Keratinocyte (primary cell): ENCODE measurements around the gene GAP43. TPM values are rescaled to one million over a fixed set of nuclear protein-coding genes. Genes with fewer than 3 reads are reported as not detected.

Experiments used
- DNase-seq: peaks from one replicate; pipeline ENCODE4 v3.0.0-alpha.2; 2011; ENCODE audit warnings: low read depth, missing footprints, low spot score
- FAIRE-seq: peaks from 2 replicates; lab custom pipeline; 2011; peaks lifted over from hg19 to GRCh38; lab: Jason Lieb, UNC
- H2AFZ ChIP-seq: 2 replicates; pipeline ENCODE4 v1.6.0; 2012; ENCODE audit warnings: low read length, control low read depth, inconsistent platforms; ENCODE audit not compliant: control insufficient read depth
- H3K27ac ChIP-seq: 2 replicates; pipeline ENCODE4 v1.5.1; 2011; ENCODE audit warnings: low read length; ENCODE audit not compliant: control insufficient read depth, insufficient read depth
- H3K27me3 ChIP-seq: 3 replicates; pipeline ENCODE4 v1.6.0; 2011; ENCODE audit warnings: low read length; ENCODE audit not compliant: control insufficient read depth, insufficient read depth; ENCODE audit errors: extremely low read depth
- H3K36me3 ChIP-seq, 2 experiments: 2 replicates in 1 of 2; 3 replicates in 1 of 2; pipeline ENCODE4 v1.5.1; 2011; ENCODE audit warnings: low read length in 2 of 2, mild to moderate bottlenecking in 1 of 2; ENCODE audit not compliant: control insufficient read depth in 2 of 2, insufficient read depth in 2 of 2; ENCODE audit errors: extremely low read depth in 1 of 2
- H3K4me1 ChIP-seq: 3 replicates; pipeline ENCODE4 v1.5.1; 2011; ENCODE audit warnings: low read length; ENCODE audit not compliant: control insufficient read depth, insufficient read depth; ENCODE audit errors: extremely low read depth
- H3K4me2 ChIP-seq: 3 replicates; pipeline ENCODE4 v1.6.0; 2011; ENCODE audit warnings: low read depth, low read length; ENCODE audit not compliant: control insufficient read depth, insufficient read depth; ENCODE audit errors: extremely low read depth
- H3K4me3 ChIP-seq, 3 experiments: fragments of 200-600 bp in 1 of 3; sonication (generic) in 1 of 3; 2 replicates in 2 of 3; 3 replicates in 1 of 3; pipeline ENCODE4 v1.5.1; 2011 to 2016; ENCODE audit warnings: low read length in 3 of 3, mild to moderate bottlenecking in 3 of 3, control low read depth in 2 of 3, inconsistent platforms in 1 of 3, low read depth in 1 of 3, mixed read lengths in 1 of 3, mixed run types in 1 of 3, moderate library complexity in 1 of 3; ENCODE audit not compliant: control insufficient read depth in 2 of 3, insufficient read depth in 2 of 3; ENCODE audit errors: extremely low read depth in 1 of 3
- H3K79me2 ChIP-seq: 2 replicates; pipeline ENCODE4 v1.6.0; 2012; ENCODE audit warnings: low read length; ENCODE audit not compliant: control insufficient read depth, insufficient read depth
- H3K9ac ChIP-seq: 3 replicates; pipeline ENCODE4 v1.6.0; 2011; ENCODE audit warnings: low read length; ENCODE audit not compliant: control insufficient read depth, insufficient read depth; ENCODE audit errors: extremely low read depth
- H3K9me1 ChIP-seq: 3 replicates; pipeline ENCODE4 v1.6.0; 2011; ENCODE audit warnings: low read length; ENCODE audit not compliant: control insufficient read depth, insufficient read depth; ENCODE audit errors: extremely low read depth
- H3K9me3 ChIP-seq: 2 replicates; pipeline ENCODE4 v1.5.1; 2012; ENCODE audit warnings: low read depth, low read length; ENCODE audit not compliant: control insufficient read depth
- H4K20me1 ChIP-seq: 3 replicates; pipeline ENCODE4 v1.6.0; 2011; ENCODE audit warnings: low read length; ENCODE audit not compliant: control insufficient read depth, insufficient read depth; ENCODE audit errors: extremely low read depth
- CTCF ChIP-seq, 3 experiments: IDR thresholded peaks in 1 of 3; conservative IDR thresholded peaks in 1 of 3; optimal IDR thresholded peaks in 1 of 3; 2 replicates in 2 of 3; 3 replicates in 1 of 3; pipeline versions ENCODE3 to v1.5.1; 2011; ENCODE audit warnings: low read length in 3 of 3, mild to moderate bottlenecking in 3 of 3, moderate library complexity in 2 of 3, control low read depth in 1 of 3, inconsistent platforms in 1 of 3; ENCODE audit not compliant: insufficient read depth in 2 of 3; ENCODE audit errors: extremely low read depth in 1 of 3
- EZH2 ChIP-seq: IDR thresholded peaks from one replicate; pipeline ENCODE4 v1.6.1; 2012; ENCODE audit warnings: inconsistent platforms, mild to moderate bottlenecking, low read length, moderate library complexity
- dilution Hi-C: fragments of 300-500 bp; cut with MboI; formaldehyde crosslinking; loops from one replicate; pipeline ENCODE4 v1.7.0; 2020; ENCODE audit warnings: low sequenced_read_pairs; ENCODE audit not compliant: extremely low pct_ligation_motif_present
- polyA plus RNA-seq, 5 experiments: library from polyadenylated mRNA; depleted of rRNA in 3 of 5; stranded (reverse) in 3 of 5; stranded (forward) in 1 of 5; unstranded in 1 of 5; fragments of >200 nt; gene quantifications; 1 replicate in 1 of 5; 2 replicates in 3 of 5; 3 replicates in 1 of 5; pipeline versions ENCODE4 v1.2.1 to v1.2.3, GENCODE V29; 2011 to 2012; ENCODE audit warnings: missing spikeins in 2 of 5, low read depth in 1 of 5, low replicate concordance in 1 of 5

The GAP43 gene
- polyA plus RNA-seq, 1 donor (not counting 4 experiments of a cell fraction or from before 2014, with no cell fraction given), result not detected

- Histone ChIP-seq H3K36me3 (no peaks in the 10 kb centered on the region), H3K9me3 (no peaks in the 10 kb centered on the region), H3K4me2 (no peak overlapping the region), H3K79me2 (no peaks in the 10 kb centered on the region), H3K4me1 (peaks cover 7% of the 10 kb centered on the region), H3K27me3 (no peaks in the 10 kb centered on the region), H3K9ac (no peak overlapping the region), H3K9me1 (no peaks in the 10 kb centered on the region), H2AFZ (no peak overlapping the region), H3K27ac (no peak overlapping the region), H4K20me1 (no peaks in the 10 kb centered on the region), H3K4me3 (no peak overlapping the region)
- dilution Hi-C loops, result no loop called here
- DNase-seq (no peak), FAIRE-seq (no peak)
- TF ChIP-seq CTCF (optimal IDR thresholded peaks at IDR 0.05 in 1 of 3, IDR thresholded peaks at IDR 0.05 in 1 of 3, conservative IDR thresholded peaks at IDR 0.05 in 1 of 3; ENCODE audit: extremely low read depth in 1 of 3, insufficient read depth in 2 of 3, low read length in 3 of 3), result no peak
- TF ChIP-seq EZH2, result no peak
Measured at GRCh38 chr3:115655761-115656282, 32.5 kb downstream of the GAP43 start.

- TF ChIP-seq CTCF (optimal IDR thresholded peaks at IDR 0.05 in 1 of 3, IDR thresholded peaks at IDR 0.05 in 1 of 3, conservative IDR thresholded peaks at IDR 0.05 in 1 of 3; ENCODE audit: extremely low read depth in 1 of 3, insufficient read depth in 2 of 3, low read length in 3 of 3), result no peak
- no peak for TF ChIP-seq EZH2
- Histone ChIP-seq H3K4me2 (no peak overlapping the region), H2AFZ (no peak overlapping the region), H4K20me1 (no peaks in the 10 kb centered on the region), H3K9me3 (no peaks in the 10 kb centered on the region), H3K27ac (no peak overlapping the region), H3K9me1 (no peaks in the 10 kb centered on the region), H3K27me3 (no peaks in the 10 kb centered on the region), H3K4me3 (no peak overlapping the region), H3K4me1 (peaks cover 7% of the 10 kb centered on the region), H3K79me2 (no peaks in the 10 kb centered on the region), H3K9ac (no peak overlapping the region), H3K36me3 (no peaks in the 10 kb centered on the region)
- FAIRE-seq (no peak), DNase-seq (no peak)
- dilution Hi-C loops, result no loop called here
Measured at GRCh38 chr3:115657168-115657567, 33.9 kb downstream of the GAP43 start.
